ENCODE results near the gene NADK. TPM values are rescaled to one million over a fixed set of nuclear protein-coding genes. Genes with fewer than 3 reads are reported as not detected.

The NADK gene
- total RNA-seq, 1 donor from 2014 or later: 37.8 TPM

GRCh38 chr1:1760345-1760650 lies 18.0 kb downstream of the NADK start:
- H3K27me3 Mint-ChIP-seq (ENCODE audit: insufficient read depth, low read depth): peaks cover 2% of the 10 kb centered on the region
- no peaks in the 10 kb centered on the region for H3K36me3 ChIP-seq
- no peaks in the 10 kb centered on the region for H3F3A ChIP-seq (ENCODE audit: low read depth)
- H4K20me1 ChIP-seq (ENCODE audit: low read depth): peaks cover 12% of the 10 kb centered on the region
- no peak overlapping the region for H2AFZ ChIP-seq (replicated peaks)
- no peak for DNase-seq (ENCODE audit: low spot score)
- no peak overlapping the region for H3K4me3 ChIP-seq
- no peak overlapping the region for H3K27ac Mint-ChIP-seq
- no peak overlapping the region for H3K4me3 Mint-ChIP-seq
- no peaks in the 10 kb centered on the region for H3K27me3 ChIP-seq
- no peaks in the 10 kb centered on the region for H3K9me3 Mint-ChIP-seq
- TF ChIP-seq CTCF (IDR thresholded peaks at IDR 0.05): no peak
- no peak for TF ChIP-seq EZH2 (IDR thresholded peaks at IDR 0.05)
- TF ChIP-seq EZH2phosphoT487 (IDR thresholded peaks at IDR 0.05): no peak
- peaks cover 18% of the 10 kb centered on the region for H3K36me3 Mint-ChIP-seq
- H3K79me2 ChIP-seq (ENCODE audit: low read depth): peaks cover 8% of the 10 kb centered on the region
- H3K9ac ChIP-seq: no peak overlapping the region
- no peaks in the 10 kb centered on the region for H3K4me1 ChIP-seq
- no peaks in the 10 kb centered on the region for H3K9me3 ChIP-seq (ENCODE audit: low read depth)
- no peak overlapping the region for H3K27ac ChIP-seq
- H3K4me2 ChIP-seq: no peak overlapping the region
- peaks cover 2% of the 10 kb centered on the region for H3K4me1 Mint-ChIP-seq

- no peak overlapping the region for H3K4me2 ChIP-seq
- H3K27me3 Mint-ChIP-seq (ENCODE audit: insufficient read depth, low read depth): peaks cover 2% of the 10 kb centered on the region
- no peak overlapping the region for H3K27ac Mint-ChIP-seq
These were observed 18.6 kb downstream of the NADK start for GRCh38 chr1:1759456-1760344.

GRCh38 chr1:1758692-1759455 lies 19.4 kb downstream of the NADK start:
- peaks cover 12% of the 10 kb centered on the region for H4K20me1 ChIP-seq (ENCODE audit: low read depth)
- H3K27me3 ChIP-seq: no peaks in the 10 kb centered on the region
- no peak overlapping the region for H3K27ac ChIP-seq
- H3K9me3 Mint-ChIP-seq: no peaks in the 10 kb centered on the region
- no peak for DNase-seq (ENCODE audit: low spot score)
- no peak overlapping the region for H3K4me3 Mint-ChIP-seq
- H3K79me2 ChIP-seq (ENCODE audit: low read depth): peaks cover 3% of the 10 kb centered on the region
- no peaks in the 10 kb centered on the region for H3K4me1 ChIP-seq
- TF ChIP-seq EZH2phosphoT487 (IDR thresholded peaks at IDR 0.05): no peak
- no peaks in the 10 kb centered on the region for H3K36me3 ChIP-seq
- H2AFZ ChIP-seq (replicated peaks): no peak overlapping the region
- no peak overlapping the region for H3K4me2 ChIP-seq
- no peak overlapping the region for H3K27ac Mint-ChIP-seq
- no peaks in the 10 kb centered on the region for H3K9me3 ChIP-seq (ENCODE audit: low read depth)
- no peaks in the 10 kb centered on the region for H3F3A ChIP-seq (ENCODE audit: low read depth)
- no peak overlapping the region for H3K4me3 ChIP-seq
- H3K4me1 Mint-ChIP-seq: peaks cover 2% of the 10 kb centered on the region
- peaks cover 2% of the 10 kb centered on the region for H3K27me3 Mint-ChIP-seq (ENCODE audit: insufficient read depth, low read depth)
- no peak overlapping the region for H3K9ac ChIP-seq
- peaks cover 16% of the 10 kb centered on the region for H3K36me3 Mint-ChIP-seq

More at GRCh38 chr1:1759456-1760344, 18.6 kb downstream of the NADK start:
- H3K9me3 ChIP-seq (ENCODE audit: low read depth): no peaks in the 10 kb centered on the region
- no peak overlapping the region for H3K27ac ChIP-seq
- Mint-ChIP-seq H3K4me1 (peaks cover 2% of the 10 kb centered on the region), H3K9me3 (no peaks in the 10 kb centered on the region), H3K36me3 (peaks cover 18% of the 10 kb centered on the region), H3K4me3 (no peak overlapping the region)
- no peaks in the 10 kb centered on the region for H3K4me1 ChIP-seq
- no peak overlapping the region for H2AFZ ChIP-seq (replicated peaks)
- no peak for DNase-seq (ENCODE audit: low spot score)
- no peaks in the 10 kb centered on the region for H3F3A ChIP-seq (ENCODE audit: low read depth)
- no peak overlapping the region for H3K4me3 ChIP-seq
- H4K20me1 ChIP-seq (ENCODE audit: low read depth): peaks cover 12% of the 10 kb centered on the region
- H3K9ac ChIP-seq: no peak overlapping the region
- TF ChIP-seq EZH2phosphoT487 (IDR thresholded peaks at IDR 0.05) (no peak), EZH2 (IDR thresholded peaks at IDR 0.05) (no peak), CTCF (IDR thresholded peaks at IDR 0.05) (no peak)
- H3K27me3 ChIP-seq: no peaks in the 10 kb centered on the region
- no peaks in the 10 kb centered on the region for H3K36me3 ChIP-seq
- peaks cover 5% of the 10 kb centered on the region for H3K79me2 ChIP-seq (ENCODE audit: low read depth)
